GM18502 (cell line): ENCODE results near the gene RPS2.
"Not testable (repeated sequence)": the region's sequence is repeated elsewhere in the genome, so short reads cannot be mapped to it uniquely, and the experiment has no call there.

Source experiments
- ATAC-seq: cut with Tn5 transposase; IDR thresholded peaks from one replicate; pipeline ENCODE4 v1.9.1; 2021; ENCODE audit warnings: mild to moderate bottlenecking; ENCODE audit not compliant: unreplicated experiment, poor library complexity

RPS2 gene

DNA sequence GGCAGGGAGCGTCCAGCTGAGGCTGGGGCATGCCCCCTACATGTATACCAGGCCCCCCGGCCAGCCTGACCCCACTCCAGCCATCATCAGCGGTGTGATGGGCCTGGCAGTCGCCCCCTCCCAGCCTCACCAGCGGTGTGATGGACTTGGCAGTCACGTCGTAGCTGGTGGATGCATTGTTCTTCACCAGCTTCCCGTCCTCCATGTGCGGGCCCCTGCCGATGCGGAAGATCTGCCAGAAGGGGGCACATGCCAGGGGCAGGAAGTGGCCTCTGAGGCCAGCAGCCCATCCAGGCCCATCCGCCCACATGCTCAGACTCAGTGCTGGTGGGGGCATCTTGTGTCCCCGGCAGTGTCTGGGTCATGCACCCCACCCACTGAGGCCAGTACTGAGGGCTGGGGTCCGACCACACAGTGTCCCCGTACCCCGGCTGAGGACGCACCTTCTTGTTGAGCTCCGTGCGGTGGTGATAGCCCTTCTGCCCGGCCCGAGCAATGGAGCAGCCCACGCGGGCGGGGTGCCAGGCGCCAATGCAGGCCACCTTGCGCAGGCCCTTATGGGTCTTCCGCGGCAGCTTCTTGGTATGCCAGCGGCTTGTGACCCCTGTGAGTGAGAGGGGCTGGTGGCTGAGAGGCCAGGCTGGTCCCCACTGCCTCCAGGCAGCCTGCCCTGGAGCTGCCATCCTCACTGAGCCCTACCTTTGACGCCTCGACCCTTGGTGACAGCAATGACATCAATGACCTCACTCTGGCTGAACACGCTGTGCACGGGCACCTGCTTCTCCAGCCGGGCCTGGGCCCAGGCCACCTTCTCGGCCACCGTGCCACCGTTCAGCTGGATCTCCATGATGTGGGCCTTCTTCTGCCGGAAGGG is 17.9 kb downstream of the RPS2 start:
- no peak for ATAC-seq

DNA sequence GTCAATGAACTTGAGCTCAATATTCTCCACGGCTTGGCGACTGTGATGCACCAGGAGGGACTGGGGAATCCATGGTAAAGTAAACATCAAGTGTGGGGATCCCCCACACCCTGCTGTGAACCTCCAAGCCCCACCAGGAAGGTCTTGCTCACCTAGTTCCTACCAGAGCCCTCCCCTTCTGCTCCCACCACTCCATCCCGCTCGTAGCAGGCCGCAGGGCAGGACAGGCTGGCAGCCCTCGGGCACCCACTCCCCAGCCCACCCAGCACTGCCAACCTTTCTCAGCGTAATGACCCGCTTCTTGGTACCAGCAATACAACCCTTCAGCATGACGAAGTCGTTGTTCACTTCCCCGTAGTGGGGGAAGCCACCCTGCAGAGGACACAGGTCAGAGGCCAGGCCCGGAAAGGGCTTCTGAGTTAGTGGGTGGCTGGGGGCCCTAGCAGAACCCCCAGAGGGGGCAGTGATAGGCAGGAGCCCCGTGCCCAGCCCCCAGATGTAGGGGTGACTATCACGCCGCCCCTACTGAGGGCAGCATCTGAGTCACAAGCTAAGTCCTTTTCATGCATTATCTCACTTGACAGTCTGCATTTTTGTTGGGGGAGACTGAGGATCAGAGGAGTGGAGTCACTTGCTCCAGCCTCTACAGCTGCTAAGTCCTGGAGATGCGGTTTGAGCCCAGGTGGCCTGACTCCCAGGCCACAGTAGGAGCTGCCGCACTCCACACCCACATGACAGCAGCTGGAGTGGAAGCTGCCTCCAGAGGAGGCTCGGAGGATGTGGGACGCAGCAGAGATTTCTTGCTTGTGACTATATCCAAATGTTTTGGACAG is 18.9 kb downstream of the RPS2 start:
- ATAC-seq: no peak

- no peak for ATAC-seq
Measured at GRCh38 chr16:1944612-1945199, 19.9 kb downstream of the RPS2 start.

DNA sequence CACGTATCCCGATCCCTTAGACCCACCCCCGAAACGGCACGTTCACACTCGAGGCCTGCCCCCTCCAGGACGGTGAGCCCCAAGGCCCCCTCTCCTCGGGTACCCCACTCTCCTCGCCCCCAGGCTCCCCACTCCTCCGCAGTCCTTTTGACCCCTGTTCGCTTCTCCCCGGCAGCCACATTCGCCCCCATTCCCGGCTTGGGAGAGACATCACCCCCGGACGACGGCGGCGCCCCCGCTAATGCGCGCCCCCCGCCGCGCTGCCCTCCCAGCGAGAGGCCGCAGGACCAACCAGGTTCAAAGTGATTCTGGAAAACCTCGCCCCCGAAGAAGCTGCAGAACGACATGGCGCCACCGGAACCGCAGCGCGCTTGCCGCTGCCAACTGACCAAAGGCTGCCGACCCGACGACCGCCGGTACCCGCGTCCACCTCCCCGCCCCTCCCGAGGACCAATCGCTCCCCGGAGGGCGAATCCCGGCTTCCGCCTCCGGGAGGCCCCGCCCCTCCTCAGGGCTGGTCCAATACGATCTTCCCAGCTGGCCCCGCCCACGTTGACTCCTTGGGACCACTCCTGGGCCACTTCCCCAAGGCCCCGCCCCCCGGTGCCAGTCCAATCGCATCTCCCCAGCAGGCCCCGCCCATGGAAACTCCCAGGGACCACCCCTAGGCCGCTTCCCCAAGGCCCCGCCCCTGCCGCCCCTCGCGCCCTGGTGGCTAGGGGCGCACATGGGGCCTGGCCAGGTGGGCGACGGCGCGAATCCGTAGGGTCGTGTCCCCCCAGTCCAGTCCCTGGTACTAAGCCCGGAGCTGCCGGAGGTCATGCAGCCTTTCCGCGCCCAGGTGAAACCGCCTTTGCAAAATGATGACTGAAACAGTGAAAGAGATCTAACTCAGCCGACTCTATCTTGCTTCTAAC is 21.6 kb downstream of the RPS2 start, which contains the start of gene MSRB1:
TSS of gene MSRB1 (minus strand) at position 390 of the 917 bp plus-strand sequence. CDS start at position 347, 43 bp downstream.
- peak; percentile 91 for ATAC-seq

DNA sequence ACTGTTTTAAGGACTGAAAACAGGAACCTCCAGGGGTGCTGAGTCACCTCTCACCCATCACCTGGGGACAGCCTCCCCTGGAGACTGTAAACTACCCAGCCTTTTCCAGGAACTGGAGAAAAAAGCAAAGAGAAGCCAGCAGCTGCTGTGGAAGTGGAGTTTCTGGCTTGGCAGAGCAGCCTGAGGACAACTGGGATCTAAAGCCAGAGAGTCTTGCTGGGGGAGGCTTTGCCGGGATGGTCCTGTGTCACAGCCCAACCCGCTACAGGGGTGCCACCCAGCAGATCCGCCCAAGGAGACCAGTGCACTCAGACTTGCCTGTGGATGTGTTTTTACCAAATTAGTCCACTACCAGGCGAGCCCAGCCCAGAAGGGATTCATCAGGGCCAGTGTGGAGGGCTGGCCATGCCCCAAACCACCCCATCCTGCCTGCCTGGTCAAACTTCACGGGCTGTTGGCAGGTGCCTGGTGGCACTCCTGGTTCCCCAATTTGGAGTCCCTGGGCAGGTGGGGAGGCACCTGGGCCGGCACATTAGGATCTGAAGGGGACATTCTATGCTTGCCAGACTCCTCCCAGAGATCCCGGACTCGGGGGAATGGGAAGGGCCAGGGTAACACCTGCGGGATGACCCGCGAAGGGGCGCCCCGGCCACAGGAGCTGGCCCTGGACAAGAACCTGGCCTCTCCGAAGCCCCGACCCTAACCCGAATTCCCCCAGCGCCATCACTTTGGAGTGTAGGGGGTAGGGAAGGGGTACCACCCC is 22.4 kb downstream of the RPS2 start:
- no peak for ATAC-seq

- no peak for ATAC-seq
Measured at GRCh38 chr16:1941162-1942046, 23.2 kb downstream of the RPS2 start.

- no peak for ATAC-seq
Measured at GRCh38 chr16:1940273-1941161, 24.1 kb downstream of the RPS2 start.

DNA sequence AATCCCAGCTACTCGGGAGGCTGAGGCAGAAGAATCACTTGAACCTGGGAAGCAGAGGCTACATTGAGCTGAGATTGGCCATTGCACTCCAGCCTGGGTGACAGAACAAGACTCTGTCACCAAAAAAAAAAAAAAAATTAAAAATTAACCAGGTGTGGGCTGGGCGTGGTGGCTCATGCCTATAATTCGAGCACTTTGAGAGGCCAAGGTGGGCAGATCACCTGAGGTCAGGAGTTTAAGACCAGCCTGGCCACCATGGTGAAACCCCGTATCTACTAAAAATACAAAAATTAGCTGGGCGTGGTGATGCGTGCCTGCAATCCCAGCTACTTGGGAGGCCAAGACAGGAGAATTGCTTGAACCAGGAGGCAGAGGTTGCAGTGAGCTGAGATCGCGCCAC is 24.8 kb downstream of the RPS2 start:
- not testable (repeated sequence) for ATAC-seq

DNA sequence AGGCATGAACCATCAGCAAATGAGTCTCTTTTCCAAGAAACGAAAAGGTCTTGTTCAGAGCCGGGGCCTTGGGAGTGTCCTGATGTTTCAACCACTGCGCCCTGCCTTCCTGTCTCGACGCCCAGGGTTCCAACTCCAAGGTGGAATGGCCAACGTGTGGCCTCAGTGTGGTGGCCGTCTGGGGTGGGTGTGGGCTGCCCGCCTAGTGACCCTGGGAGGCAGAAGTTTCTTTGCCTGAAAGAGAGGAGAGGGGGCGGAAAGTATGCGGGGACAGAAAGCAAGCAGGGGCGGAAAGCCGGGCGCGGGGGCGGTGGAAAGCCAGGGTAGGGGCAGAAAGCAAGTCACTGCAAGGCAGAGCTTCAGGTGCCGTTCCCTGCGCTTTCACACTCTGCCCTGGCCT is 25.7 kb downstream of the RPS2 start:
- no peak for ATAC-seq

DNA sequence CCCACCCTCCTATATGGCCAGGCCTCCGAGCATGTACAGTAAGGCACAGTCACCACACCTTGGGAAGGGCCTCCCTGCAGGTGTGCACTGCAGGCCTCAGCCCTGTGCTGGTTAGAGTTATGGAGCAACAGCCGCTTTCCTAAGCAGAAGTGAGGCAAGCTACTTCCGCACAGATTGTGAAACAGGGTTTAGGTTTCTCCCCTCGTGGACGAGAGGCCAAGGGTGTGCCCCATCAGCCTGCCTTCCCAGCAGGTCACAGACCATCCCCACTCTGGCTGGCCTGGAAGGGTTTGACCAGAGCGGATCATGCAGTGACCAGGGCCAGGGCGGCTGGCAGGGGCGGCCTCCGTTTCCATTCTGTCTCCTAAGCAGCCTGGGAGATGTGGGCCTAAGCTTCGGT is 26.3 kb downstream of the RPS2 start:
- ATAC-seq: no peak

GRCh38 chr16:1936945-1937479 is 27.6 kb downstream of the RPS2 start:
- no peak for ATAC-seq

- no peak for ATAC-seq
Measured at GRCh38 chr16:1933097-1933661, 31.4 kb downstream of the RPS2 start.

- no peak for ATAC-seq
Measured at GRCh38 chr16:1932050-1933028, 32.3 kb downstream of the RPS2 start.

DNA sequence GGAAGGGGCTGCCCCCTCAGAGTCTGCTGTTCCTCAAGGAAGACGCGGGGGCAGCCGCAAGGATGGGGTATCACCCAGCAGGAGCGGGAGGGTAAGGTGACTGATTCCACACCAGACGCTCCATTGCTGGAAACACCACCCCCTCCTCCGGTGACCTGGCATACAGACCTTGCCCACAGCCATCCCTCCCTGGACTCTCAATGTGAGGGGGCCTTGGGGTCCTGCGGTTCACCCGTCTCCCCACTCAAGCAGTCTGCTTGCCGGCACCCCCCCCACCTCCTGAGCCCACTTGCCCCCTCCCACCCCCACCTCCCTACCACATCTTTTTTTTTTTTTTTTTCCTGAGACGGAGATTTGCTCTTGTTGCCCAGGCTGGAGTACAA is 34.3 kb downstream of the RPS2 start:
- no peak for ATAC-seq

- peak; percentile 86 for ATAC-seq
Measured at GRCh38 chr16:1929578-1930337, 34.9 kb downstream of the RPS2 start.
